Raji (cell line): Measurements from ENCODE around the gene NELFB.

ENCODE experiments used
- POLR2A ChIP-seq: IDR thresholded peaks from 2 replicates; pipeline ENCODE4 v1.6.1; 2011; ENCODE audit warnings: low read depth, low read length, control low read depth; ENCODE audit not compliant: insufficient read depth

The NELFB gene

GRCh38 chr9:137220317-137221094 lies 34.6 kb upstream of the NELFB start:
- no peak for TF ChIP-seq POLR2A

GRCh38 chr9:137221095-137221505 lies 34.0 kb upstream of the NELFB start:
- TF ChIP-seq POLR2A = no peak

DNA sequence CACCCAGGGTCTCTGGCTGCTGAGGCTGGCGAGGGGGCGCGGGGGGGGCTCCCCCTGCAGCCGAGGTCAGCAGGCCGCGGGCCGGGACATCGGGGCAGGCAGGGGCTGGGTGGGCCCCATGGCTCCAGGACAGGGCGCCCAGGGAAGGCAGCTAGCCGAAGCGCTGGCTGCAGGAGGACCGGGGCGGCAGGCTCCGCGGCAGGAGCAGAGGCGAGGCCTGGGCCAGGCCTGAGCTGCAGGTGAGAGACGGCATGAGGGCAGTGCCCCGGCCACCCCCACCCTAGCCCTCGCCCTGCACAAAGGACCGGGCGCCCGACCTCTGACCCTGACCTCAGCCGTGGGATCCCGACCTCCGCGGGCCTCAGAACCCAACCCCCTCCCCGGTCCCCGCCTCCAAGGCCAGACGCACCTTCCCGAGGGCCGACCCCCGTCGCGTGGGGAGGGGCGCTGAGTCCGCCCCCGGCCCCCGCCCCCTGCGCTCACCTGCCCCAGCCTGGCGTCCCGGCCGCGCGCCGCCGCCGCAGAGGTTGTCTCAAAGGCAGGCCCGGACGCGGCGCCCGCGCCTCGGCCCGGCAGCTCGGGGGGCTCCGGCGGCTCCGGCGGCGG lies 33.5 kb upstream of the NELFB start:
- no peak for TF ChIP-seq POLR2A

GRCh38 chr9:137222190-137223077 lies 32.7 kb upstream of the NELFB start, which contains the start of gene RNF208:
Gene RNF208 (minus strand): TSS chr9:137222240. CDS start chr9:137221212, 1,028 bp downstream.
- TF ChIP-seq POLR2A = no peak

GRCh38 chr9:137223078-137223970 lies 31.8 kb upstream of the NELFB start:
- TF ChIP-seq POLR2A = peak; percentile 81

- no peak for TF ChIP-seq POLR2A
These were observed 30.1 kb upstream of the NELFB start, which contains the start of gene CYSRT1 for GRCh38 chr9:137224830-137225694. Gene CYSRT1 (plus strand): TSS chr9:137225174. CDS start chr9:137225622, 448 bp downstream.

- TF ChIP-seq POLR2A = no peak
These were observed 29.3 kb upstream of the NELFB start for GRCh38 chr9:137225699-137226331.

DNA sequence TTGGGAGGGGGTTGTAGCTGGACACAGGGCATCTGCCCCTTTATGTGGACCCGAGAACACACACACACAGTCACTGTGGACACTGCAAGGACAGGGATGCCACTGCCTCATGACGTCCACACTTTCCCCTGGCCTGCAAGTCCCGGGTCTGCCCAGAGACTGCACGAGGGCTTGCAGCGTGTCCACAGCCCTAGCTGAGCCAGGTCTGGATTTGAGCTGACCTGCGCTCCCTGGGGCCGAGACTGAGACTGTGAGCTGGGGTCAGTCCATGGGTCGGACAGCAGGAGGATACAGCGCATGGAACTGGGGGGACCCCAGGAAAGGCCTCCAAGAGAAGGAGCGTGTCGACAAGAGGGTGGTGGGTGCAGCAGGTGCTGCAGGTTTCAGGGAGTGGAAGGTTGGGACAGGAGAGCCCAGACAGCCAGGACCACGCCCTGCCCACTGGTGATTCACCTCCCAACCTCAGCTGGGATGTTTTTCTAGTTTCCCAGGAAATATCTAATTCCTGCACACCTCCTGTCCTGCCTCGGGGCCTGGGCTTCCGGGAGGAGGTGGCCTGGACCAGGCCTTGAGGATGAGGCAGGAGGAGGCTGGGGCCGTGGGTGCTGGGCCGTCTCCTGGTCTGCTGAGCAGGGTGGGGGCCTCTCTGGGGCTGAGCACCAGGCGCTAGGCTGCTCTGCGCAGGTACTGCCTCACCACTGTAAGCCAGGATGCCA lies 28.6 kb upstream of the NELFB start:
- no peak for TF ChIP-seq POLR2A

- TF ChIP-seq POLR2A = peak; percentile 41
These were observed 27.9 kb upstream of the NELFB start, which contains the start of gene RNF224 for GRCh38 chr9:137227054-137227852. Gene RNF224 (plus strand): TSS chr9:137227502. CDS start chr9:137228336, 834 bp downstream.

DNA sequence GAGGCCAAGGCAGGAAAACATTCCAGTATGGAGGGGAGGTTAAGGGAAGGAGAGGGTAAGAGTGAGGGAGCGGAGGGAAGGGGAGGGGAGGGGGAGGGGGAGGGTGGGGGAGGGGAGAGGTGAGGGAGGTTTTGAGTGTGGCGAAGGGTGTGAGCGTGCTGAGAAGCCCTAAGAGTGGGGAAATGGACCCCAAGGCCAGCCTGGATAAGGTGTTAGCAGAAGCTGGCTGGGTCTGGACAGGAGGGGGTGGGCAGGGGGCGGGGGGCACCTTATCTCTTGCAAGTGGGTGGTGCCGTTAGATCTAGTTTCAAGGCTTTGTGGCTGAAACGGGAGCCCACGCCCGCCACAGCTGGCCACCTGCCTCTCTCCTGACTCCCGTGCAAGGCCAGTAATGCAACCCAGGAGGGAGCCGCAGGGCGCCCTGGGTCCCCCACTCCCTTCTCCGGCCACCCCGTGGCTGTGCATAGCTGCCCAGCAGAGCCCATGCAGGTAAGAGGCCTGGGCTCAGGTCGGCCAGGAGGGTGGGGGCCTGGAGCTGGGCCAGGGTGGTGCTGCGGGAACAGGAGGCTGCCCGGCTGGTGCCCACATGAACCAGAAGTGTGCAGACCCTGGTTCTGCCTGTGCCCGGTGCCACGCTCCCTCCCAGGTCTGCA lies 27.1 kb upstream of the NELFB start:
- TF ChIP-seq POLR2A = no peak

DNA sequence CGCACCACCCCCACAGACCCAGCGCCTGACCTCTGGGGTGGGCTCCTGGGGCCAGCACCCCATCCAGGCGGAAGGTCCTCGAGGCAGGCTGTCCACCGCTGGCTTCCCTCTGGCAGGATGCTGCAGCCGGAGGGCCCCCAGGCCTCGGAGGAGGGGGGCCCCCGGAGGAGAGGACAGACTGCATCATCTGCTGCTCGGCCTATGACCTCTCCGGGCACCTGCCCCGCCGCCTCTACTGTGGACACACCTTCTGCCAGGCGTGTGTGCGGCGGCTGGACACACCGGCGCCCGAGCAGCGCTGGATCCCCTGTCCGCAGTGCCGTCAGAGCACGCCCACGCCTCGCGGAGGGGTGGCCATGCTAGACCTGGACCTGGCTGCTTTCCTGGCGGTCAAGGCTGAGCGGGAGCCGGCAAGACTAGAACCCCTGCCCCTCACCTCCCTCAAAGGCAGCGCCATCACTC lies 26.6 kb upstream of the NELFB start:
- TF ChIP-seq POLR2A = no peak
